NCI-H526 treated with DMSO at 0.1 percent for 48 hours (cell line): Measurements from ENCODE around the gene POLG.
"Not testable (repeated sequence)": the region's sequence is repeated elsewhere in the genome, so short reads cannot be mapped to it uniquely, and the experiment has no call there.

Source experiments
- DNase-seq: peaks from one replicate; lab custom pipeline; 2025; lab: John Stamatoyannopoulos, UW

The POLG gene

GRCh38 chr15:89278307-89278706 lies 56.3 kb downstream of the POLG start:
- no peak for DNase-seq

GRCh38 chr15:89277281-89277680 lies 57.3 kb downstream of the POLG start:
- not testable (repeated sequence) for DNase-seq
